Measurements from ENCODE around the gene LSP1.

LSP1 gene

DNA sequence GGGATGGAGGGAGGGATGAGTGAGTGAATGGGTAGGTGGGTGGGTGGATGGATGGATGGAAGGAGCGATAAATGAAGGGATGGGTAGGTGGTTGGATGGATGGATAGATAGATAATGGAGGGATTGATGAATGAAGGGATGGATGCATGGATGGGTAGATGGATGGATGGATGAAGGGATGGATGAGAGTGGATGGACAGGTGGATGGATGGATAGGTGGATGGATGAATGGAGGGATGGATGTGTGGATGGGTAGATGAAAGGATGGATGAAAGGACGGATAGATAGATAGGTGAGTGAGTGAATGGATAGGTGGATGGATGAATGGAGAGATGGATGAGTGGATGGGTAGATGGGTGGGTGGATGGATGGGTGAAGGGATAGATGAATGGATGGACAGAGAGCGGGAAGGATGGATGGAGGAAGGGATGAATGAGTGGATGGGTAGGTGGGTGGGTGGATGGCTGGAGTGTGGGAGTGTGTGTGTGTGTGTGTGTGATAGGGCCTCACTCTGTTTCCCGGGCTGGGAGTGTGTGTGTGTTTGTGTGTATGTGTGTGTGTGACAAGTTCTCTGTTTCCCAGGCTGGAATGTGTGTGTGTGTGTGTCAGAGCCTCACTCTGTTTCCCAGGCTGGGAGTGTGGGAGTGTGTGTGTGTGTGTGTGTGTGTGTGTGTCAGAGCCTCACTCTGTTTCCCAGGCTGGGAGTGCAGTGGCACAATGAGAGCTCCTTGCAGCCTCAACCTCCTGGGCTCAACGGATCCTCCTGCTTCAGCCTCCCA is 40.9 kb downstream of the LSP1 start:
- no peak for DNase-seq

DNA sequence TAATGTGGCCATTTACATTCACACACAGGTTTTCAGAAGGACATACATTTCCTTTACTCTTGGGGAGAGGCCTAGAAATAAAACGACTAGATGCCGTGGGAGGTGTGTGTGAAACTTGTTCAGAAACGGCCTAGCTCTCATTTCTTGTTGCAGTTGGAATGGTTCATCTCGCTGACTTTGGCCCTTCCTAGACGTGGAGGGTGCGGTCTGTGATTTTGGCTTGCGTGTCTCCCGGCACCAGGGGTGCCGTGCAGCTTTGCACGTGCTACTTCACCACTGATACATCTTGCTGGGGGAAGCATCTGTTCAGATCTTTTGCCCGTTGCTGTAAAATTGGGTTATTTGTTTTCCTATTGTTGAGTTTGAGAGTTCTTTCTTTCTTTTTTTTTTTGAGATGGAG is 41.9 kb downstream of the LSP1 start:
- no peak for DNase-seq

DNA sequence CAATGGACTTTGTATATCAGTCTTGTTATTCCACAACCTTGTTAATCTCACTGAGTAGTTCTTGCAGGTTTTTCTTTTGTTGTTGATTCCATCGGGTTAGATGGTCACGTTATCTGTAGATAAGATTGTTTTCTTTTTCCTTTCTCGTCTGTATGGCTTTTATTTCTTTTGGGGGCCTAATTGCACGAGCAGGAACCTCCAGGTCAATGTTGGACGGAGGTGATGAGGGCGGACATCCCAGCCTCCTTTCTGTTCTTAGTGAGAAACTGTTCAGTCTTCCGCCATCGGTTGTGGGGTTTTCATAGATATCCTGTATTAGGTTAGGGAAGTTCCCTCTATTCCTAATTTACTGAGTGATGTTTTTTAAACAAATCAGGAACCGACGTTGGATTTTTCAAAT is 43.6 kb downstream of the LSP1 start:
- no peak for DNase-seq

DNA sequence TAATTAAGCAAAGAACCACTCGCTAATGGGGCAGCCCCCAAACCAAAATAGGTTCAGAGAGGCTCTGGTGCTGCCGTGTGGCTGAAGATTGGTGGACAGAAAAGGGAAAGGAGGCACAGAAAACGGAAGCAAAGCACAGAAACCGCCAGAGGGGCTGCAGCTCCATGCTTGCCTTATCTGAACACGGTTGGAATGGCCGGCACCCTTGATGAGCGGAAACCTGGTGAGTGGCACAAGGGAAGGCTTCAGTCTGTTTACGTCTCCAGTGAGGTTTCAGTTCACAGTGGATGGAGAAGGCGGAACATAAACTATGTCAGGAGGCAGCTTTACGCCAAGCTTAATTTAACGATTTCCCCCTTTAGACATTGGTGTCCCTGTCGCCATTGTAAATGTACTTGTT is 44.0 kb downstream of the LSP1 start:
- DNase-seq = no peak

DNA sequence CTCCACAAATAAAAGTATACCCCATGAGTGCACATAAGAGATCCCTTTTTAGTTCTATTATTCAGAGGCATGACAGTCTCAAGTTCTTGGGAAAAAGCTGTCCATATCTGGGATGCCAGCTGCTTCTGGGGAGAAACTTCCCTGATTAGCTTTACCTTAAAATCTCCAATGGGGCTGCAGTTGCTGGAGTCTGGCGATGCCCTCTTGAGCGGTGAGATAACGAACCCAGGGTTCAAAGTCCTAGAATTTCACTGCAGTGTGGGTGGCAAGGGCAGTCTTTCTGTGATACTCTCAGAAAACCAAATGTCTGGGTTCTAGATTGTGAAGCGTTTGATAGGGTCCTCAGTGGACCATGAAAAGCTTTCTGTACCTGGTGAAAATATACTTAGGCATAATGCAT is 46.2 kb downstream of the LSP1 start:
- DNase-seq = no peak

DNA sequence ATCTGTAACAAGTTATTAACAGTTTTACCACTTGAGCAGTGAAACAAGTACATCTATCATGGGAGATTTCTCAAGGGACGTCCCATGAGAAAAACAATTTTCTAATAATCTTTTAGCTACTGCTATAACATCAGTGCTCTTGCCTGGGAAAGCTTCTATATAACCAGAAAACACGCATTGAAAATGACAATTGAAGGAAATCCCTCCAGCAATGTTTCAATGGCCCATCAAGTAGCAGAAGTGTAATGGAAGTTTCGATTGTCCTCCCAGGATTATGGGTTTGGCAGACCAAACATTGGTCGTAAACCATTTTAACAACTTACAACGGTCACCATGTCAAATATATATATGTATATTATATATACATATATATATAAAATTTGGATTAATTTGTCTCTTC is 46.8 kb downstream of the LSP1 start:
- DNase-seq = no peak

DNA sequence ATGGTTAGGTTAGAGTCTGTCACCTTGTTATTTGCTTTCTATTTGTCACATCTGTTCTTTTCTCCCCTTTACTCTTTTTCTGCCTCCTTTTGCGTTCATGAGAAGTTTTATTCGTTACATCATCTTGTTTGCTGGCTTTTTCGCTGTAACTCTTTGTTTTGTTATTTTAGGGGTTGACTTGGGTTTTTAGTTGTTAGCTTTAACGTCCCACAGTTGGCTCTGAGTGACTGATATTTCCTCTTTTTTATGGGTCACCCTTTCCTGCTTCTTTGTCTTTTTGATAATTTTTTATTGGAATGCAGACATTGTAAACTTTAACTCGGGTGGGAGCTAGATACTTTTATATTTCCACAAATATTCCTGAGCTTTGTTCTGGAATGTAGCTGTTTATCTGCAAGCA is 53.3 kb downstream of the LSP1 start:
- DNase-seq = no peak

DNA sequence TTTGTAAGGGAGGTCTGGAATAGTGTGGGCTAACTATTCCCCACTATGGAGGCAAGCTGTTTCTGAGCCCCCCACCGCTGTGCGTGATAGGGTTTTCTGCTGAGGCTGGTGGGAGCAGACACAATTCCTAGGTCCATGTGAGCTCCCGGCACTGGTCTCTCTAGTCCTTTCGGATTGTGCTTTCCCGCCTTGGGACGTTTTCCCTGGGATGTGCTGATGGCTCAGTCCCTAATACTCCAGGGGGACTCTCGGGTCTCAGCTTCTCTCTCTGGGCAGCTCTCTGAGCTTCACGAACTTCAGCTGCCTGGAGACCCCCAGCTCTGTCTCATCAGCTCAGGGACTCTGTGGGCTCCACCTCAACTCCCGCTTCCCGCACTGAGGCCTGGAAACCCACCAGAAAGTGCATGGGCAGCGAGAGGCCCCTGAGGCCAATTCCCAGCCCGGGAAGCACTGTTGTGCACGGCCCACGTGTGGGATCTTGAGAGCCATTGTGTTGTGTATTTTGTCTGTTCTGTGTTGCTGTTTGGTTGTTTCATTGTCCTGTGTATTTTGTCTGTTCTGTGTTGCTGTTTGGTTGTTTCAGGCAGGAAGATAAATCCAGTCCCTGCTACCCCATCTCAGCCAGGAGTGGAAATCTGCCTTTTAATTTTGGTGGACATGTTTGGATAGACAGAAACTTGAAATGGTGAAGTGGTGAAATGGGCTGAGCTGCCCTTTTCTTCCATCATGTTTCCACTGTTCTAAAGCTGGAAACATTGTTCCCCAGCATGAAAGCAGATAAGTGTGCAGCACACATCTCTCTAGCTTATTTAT is 53.9 kb downstream of the LSP1 start:
- DNase-seq = no peak

DNA sequence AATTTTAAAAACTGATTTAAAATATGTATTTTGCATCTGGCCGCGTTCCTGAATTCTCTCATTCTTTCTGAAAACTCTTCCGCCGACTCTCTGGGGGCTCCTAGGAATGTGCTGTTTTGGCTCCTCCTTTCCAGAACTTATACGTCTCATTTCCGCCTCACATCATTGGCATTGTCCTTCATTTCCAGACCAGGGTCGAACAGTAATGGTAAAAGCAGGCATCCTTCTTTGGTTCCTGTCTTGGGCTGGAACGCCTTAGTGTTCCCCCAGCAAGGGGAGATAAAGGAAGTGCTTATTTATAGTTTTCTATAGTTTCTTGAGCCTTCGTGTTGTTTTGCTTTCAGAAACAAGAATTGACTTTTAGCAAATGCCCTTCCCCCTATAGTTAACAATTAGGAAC is 55.7 kb downstream of the LSP1 start:
- DNase-seq = no peak

DNA sequence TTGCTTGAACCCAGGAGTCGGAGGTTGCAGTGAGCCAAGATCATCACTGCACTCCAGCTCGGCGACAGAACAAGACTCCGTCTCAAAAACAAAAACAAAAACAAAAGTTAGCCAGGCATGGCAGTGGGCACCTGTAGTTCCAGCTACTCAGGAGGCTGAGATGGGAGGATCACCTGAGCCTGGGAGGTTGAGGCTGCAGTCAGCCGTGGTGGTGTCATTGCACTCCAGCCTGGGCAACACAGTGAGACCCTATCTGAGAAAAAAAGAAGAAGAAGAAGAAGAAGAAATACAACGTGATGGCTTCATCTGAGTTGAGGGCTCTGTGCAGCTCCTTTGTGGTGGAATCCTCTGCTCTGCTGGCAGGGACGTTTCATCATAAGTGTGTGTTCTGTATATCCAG is 56.6 kb downstream of the LSP1 start:
- no peak for DNase-seq

DNA sequence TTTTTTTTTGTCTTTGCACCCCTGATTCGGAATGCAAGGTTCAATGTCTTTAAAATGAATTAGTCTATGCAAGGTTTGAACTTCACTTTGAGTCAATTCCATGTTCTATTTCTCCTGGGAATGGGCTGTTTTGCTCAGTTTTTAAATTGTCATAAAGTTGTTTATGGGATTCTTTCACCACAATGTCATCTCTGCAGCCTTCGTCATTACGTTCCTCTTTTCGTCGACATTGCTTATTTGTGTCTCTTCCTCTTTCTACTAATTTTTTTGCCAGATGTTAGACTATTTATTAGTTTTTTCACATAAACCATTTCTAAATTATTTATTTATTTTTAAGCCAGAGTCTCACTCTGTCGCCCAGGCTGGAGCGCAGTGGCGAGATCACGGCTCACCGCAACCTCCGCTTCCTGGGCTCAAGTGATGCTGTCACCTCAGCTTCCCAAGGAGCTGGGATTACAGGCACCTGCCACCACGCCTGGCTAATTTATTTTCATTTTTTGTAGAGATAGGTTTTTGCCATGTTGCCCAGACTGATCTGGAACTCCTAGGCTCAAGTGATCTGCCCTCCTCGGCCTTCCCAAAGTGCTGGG is 59.5 kb downstream of the LSP1 start:
- DNase-seq = no peak

DNA sequence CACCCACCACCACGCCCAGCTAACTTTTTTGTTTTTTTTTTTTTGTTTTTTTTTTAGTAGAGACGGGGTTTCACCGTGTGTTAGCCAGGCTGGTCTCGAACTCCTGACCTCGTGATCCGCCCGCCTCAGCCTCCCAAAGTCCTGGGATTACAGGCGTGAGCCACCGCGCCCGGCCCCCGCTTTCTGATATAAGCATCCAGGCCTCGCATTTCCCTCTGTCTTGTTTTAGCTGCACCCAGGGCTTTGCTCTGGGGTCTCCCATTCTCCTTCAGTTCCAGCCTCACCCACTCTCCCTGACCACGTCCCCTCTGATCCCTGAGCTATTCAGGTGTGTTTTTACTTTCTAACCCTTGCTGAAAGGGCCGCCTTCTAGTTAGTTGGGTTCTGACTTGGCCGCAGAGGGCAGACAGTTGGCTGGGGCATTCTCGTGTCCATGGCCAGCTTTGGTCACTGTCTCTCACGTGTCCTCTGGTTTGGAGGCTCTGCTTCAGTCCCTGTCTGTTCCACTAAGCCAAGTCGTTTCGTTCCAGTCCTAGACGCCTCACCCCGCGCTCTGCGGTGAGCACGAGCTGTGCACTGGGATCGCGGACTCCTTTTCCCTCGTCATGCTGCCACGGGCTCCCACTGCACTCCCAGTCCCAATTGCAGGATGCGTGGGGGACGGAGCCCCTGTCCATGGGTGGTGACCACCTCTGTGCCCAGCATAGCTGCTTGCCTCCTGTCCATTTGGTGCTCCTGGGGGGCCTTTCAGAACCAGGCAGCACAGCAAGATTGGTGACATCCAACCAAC is 60.6 kb downstream of the LSP1 start:
- DNase-seq = no peak

DNA sequence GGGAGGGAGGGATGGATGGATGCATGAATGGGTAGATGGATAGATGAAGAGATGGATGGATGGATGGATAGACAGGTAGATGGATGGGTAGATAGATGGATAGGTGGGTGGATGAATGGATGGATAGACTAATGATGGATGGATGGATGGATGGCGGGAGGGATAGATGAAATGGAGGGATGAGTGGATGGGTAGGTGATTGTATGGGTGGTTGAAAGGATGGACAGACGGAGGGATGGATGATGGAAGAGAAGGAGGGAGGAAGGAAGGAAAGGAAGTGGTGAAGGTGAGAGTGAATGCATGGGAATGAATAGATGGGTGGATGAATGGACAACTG is 62.9 kb downstream of the LSP1 start:
- DNase-seq = no peak

DNA sequence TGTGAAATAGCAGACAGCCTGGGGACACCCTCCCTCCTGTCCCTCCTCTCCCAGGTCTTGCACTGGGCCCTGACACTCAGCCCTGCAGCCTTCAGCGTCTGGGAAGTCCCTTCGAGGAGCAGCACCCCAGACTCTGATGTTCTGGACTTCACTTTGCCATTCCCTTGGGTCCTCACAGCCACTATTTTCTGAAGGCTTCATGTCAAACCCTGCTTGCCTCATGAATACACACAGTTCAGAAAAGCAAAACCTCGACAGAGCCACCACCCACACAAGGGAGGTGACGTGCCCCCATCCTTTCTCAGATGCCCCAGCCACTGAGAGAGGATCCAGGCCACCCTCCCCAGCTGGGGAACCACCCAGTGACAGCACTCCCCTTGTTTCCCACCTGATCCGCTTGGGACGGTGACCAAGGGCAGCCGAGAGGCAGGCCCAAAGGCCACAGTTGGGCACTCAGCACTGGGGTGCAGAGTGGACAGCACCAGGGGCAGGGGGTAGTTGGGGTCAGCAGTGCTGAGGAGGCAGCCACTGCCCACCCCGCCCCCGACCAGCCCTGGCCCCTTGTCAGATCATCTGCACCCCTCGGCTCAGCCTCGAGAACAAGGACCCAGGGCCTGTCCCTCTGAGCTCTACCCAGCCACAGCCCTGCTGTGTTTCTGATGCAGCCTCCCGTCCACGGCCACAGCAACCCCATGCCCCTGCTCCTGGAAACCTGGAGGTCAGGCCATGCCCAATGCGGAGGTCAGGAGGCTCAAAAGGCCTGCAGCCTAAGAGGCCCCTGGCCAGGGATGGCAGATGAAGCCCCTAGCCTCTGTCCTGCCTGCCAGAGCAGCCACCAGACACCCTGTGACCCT is 63.5 kb downstream of the LSP1 start:
- DNase-seq = no peak

DNA sequence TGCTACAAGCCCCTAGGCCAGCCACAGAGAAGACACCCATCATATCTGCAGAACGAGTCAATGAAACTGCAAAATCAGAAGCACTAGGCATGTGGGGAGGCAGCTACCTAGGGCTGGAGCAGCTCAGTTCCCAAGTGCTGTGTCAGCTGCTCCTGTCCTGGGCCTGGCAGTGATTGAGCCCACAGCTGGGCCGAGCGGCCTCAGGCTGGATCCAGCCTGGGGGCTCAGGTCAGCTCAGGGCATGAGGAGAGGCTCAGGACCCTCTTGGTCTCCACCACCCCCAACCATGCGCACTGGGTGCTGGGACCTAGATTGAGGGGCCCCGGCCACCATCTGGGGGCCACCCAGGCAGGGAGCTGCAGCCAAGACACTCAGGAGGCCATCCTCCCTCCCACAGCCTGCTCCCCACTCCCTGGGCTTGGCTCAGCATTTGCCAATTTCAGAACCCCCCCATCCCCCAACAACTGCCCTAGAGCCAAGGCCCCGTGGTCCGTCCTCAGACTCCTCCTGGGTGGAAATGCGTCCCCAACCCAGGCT is 64.2 kb downstream of the LSP1 start:
- DNase-seq = no peak

DNA sequence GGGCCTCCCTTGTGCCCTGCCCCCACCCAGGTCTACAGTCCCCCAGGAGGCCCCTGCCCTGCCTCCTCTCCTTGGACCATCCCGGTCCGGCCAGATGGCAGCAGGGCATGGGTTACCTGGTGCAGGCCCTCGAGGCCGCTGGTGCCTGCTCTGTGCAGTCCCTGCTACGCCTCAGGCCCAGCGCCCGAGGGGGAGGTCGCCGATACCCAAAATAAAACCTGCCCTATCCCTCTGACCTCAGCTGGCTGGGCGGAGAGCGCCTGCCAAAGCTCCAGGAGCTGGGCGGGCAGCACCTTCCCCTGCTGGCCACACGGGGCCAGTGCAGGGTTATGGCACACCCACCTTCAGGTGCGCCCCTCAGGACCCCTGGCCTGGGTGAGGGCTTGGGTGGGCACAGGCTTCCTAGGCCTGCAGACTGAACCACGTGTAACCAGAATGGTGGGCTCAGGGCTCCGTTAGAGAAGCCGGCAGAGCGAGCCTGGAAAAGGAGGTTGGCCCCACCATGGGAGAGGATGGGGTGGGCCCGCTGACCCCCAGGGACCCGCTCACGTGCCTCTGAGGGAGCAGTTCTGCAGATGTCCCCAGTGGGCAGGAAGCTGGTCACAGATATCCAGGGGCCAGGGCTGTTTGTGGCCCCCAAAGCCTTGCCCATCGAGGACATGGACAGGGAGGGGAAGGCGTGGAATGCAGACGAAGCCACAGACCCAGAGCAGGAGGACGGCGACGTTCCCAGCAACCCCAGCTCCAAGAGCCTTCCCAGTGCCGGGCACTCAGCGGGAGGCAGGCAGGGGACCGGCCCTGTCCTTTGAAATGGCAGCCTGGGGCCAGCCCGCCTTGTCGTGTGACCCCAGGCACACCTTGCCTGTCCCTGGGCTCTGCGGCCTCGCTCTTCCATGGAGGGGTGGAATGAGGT is 64.9 kb downstream of the LSP1 start:
- DNase-seq = no peak

DNA sequence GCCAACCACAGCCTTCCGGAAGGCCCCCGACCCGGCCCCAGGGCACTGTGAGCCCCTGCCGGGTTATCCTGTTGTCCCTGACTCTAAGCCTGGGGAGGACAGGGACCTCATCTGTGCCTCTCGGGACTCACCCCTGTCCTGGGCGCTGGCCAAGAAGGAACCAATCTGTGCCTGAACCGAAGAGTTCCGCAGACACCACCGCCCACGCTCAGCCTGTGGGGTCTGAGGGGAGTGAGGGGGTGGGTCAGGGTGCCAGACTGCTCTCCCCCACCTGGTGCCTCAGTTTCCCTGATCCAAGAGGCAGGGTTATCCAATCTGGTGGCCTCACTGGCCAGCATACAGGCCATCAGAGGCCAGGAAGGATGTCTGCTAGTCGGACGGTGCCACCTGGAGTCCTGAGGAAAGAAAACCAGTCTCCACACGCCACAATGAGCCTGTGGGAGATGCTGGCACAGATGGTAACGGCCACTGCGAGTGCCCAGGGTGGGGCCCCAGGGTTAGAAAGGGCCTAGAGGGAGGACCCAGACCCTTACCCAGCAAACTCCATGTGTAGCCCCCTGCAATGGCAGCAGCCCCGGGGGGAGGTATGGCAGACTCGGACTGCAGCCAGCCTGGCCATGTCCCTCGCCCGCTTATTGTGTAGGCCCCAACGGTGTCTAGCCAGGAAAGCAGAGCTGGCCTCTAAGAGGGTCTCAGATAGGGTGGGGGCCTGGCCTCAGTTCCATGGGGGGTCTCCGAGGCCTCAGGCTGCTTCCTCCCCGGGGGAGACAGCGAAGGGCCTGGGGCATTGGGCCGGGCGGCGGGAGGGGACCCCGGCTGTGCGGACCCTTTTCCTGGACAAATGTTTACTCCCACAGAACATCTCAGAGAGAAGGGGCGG is 65.8 kb downstream of the LSP1 start:
- no peak for DNase-seq

DNA sequence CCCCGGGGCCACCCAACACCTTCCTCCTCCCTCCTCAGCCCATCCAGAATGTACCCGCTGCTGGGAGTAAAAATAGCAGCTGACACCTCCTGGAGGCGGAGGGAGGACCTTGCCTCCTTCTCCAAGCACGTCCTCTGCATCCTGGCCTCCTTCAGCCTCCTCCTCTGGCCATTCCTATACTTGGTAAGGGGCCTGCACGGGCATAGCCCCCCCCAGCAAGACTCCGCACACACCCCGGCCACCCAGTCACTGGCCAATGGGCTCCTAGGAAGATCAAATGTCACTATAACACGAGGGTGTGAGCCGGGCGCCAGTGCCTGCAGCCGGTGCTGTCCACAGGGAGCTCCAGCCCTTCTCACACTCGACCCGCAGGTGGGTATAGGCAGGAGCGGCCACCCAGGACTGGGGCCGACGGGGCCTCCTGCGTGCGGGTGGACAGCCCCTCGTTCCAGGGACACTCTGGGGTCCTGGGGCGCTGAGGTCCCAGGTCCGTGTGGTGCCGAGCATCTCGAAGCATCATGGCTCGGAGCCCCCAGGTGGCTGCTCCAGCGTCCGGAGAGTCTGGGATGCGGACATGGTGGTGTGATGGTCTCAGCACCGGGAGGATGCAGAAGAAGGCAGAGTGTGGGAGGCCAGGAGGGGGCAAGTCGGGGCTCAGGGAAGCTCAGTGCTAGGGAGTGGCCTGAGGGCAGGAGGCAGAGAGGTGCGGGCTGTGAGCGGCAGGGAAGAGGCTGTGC is 66.7 kb downstream of the LSP1 start, which contains the start of gene TNNT3:
Gene TNNT3, plus strand, starts transcription at position 313 of the 737 bp plus-strand sequence. CDS start 3,172 bp downstream, outside the sequence.
- no peak for DNase-seq
